Measurements from ENCODE around the gene SNX32. TPM values are rescaled to one million over a fixed set of nuclear protein-coding genes. Genes with fewer than 3 reads are reported as not detected.

SNX32 gene
- total RNA-seq, 1 donor from 2014 or later, result 0.47 TPM

DNA sequence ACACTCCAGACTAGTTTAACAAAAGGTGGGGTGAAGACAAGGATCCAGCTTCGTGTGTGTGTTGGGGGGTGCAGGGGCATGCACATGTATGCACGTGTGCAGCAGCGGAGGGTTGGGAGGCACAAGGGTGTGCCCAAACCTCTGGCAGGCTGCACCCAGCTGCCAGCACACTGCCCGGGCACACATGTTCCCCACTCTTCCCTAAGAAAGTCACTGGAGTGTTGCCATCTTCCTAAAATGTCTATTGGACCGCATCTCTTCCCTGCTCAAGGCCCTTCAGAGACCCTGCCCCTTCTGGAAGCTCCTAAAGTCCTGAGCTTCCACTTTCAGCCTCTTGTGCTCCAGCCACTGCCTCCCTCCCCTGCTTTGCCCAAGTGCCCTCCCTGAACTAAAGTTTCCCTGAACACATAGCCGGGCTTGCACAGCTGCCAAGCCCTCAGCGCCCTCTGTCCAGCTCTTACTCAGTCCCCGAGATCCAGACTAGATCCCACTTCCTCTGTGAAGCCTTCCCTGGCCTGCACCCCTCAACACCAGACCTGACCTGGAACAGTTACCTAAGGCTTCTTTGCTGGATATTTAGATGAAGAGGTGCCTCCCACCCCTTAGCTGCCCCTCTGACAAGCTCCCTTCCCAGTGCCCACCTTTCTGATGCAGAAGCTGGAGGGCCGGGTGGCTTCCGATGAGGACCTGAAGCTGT, 18.2 kb downstream of the SNX32 start:
- DNase-seq (no peak), ATAC-seq (no peak)
- Histone ChIP-seq H3K9me3 (peaks cover 3% of the 10 kb centered on the region), H3K4me3 (no peak overlapping the region), H3K36me3 (peaks cover 48% of the 10 kb centered on the region), H3K27me3 (ENCODE audit: low read depth) (no peaks in the 10 kb centered on the region), H3K27ac (no peak overlapping the region), H3K4me1 (peaks cover 18% of the 10 kb centered on the region)
- intact Hi-C loops (cut with DNase I), result no loop called here
- TF ChIP-seq CTCF (IDR thresholded peaks at IDR 0.05), result no peak

- intact Hi-C loops (cut with DNase I), result no loop called here
- H3K36me3 ChIP-seq, result peaks cover 48% of the 10 kb centered on the region
- ATAC-seq, result no peak
- no peak overlapping the region for H3K27ac ChIP-seq
- H3K27me3 ChIP-seq (ENCODE audit: low read depth), result no peaks in the 10 kb centered on the region
- TF ChIP-seq CTCF (IDR thresholded peaks at IDR 0.05), result no peak
- H3K4me3 ChIP-seq, result no peak overlapping the region
- H3K9me3 ChIP-seq, result peaks cover 3% of the 10 kb centered on the region
- H3K4me1 ChIP-seq, result peaks cover 18% of the 10 kb centered on the region
- no peak for DNase-seq
These were observed 18.9 kb downstream of the SNX32 start for GRCh38 chr11:65852508-65853245.

DNA sequence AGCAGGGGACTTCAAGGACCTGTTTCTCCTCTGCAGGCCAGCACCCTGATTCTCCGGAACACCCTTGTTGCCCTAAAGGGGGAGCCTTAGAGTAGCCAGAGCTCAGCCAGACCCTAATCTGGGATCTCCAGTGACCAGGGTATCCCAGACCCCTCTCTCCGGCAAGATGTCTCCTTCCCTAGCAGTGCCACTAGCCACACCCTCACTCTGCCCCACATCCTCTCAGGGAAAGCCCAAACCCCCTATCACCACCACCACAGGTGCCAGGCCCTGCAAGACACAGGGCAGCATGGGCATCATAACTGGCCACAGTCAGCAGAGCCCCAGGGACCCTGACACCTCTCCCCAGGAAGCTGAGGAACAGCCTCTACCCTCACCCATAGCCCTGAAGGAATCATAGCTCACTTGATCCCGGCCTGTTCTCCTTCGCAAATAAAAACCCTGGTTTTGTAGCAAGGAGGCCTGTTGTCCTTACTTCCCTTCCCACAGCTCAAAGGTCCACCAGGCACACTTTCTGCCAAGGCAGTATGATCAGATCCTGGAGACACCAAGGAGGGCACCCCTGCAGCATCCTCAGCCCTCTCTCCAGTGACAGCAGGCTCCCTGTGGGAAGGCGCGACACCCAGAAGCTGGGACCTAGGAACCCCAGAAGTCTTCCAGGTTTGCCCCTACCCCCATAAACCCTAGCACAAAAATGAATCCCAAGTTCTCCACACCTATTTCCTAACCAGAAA, 19.6 kb downstream of the SNX32 start:
- peaks cover 48% of the 10 kb centered on the region for H3K36me3 ChIP-seq
- TF ChIP-seq CTCF (IDR thresholded peaks at IDR 0.05), result no peak
- H3K4me1 ChIP-seq, result peaks cover 18% of the 10 kb centered on the region
- ATAC-seq (no peak), DNase-seq (no peak)
- peaks cover 3% of the 10 kb centered on the region for H3K9me3 ChIP-seq
- no peak overlapping the region for H3K27ac ChIP-seq
- intact Hi-C loops (cut with DNase I), result no loop called here
- H3K27me3 ChIP-seq (ENCODE audit: low read depth), result no peaks in the 10 kb centered on the region
- no peak overlapping the region for H3K4me3 ChIP-seq

GRCh38 chr11:65854161-65854592, 20.4 kb downstream of the SNX32 start:
- DNase-seq (no peak), ATAC-seq (no peak)
- H3K4me1 ChIP-seq, result peaks cover 25% of the 10 kb centered on the region
- peaks cover 48% of the 10 kb centered on the region for H3K36me3 ChIP-seq
- no peak for TF ChIP-seq CTCF (IDR thresholded peaks at IDR 0.05)
- peaks cover 3% of the 10 kb centered on the region for H3K9me3 ChIP-seq
- intact Hi-C loops (cut with DNase I), result no loop called here
- no peaks in the 10 kb centered on the region for H3K27me3 ChIP-seq (ENCODE audit: low read depth)
- H3K4me3 ChIP-seq, result no peak overlapping the region
- H3K27ac ChIP-seq, result no peak overlapping the region
